H9 (cell line): ENCODE results near the gene TSPEAR. TPM values are rescaled to one million over a fixed set of nuclear protein-coding genes. Genes with fewer than 3 reads are reported as not detected.

ENCODE experiments used
- DNase-seq: peaks from one replicate; pipeline ENCODE4 v3.0.0-alpha.2; 2017
- H2AFZ ChIP-seq: one replicate; pipeline ENCODE4 v1.6.1; 2013; ENCODE audit warnings: mild to moderate bottlenecking, low read length, control low read depth, moderate library complexity
- H2AK5ac ChIP-seq: 2 replicates; pipeline ENCODE4 v1.6.1; 2013; ENCODE audit warnings: low read length, control low read depth, mixed read lengths; ENCODE audit not compliant: insufficient read length
- H2BK120ac ChIP-seq: one replicate; pipeline ENCODE4 v1.6.1; 2013; ENCODE audit warnings: low read depth, mild to moderate bottlenecking, low read length, control low read depth, inconsistent platforms; ENCODE audit not compliant: poor library complexity, severe bottlenecking
- H2BK12ac ChIP-seq: 2 replicates; pipeline ENCODE4 v1.6.1; 2013; ENCODE audit warnings: low read length, control low read depth, mixed read lengths, low read depth; ENCODE audit not compliant: insufficient read length
- H2BK15ac ChIP-seq: 2 replicates; pipeline ENCODE4 v1.6.1; 2013; ENCODE audit warnings: low read depth, low read length, control low read depth
- H2BK20ac ChIP-seq: one replicate; pipeline ENCODE4 v1.6.1; 2013; ENCODE audit warnings: low read depth, mild to moderate bottlenecking, low read length, control low read depth, inconsistent platforms; ENCODE audit not compliant: poor library complexity, severe bottlenecking
- H2BK5ac ChIP-seq: 2 replicates; pipeline ENCODE4 v1.6.1; 2013; ENCODE audit warnings: low read length, control low read depth, mixed read lengths; ENCODE audit not compliant: insufficient read length
- H3K14ac ChIP-seq: 2 replicates; pipeline ENCODE4 v1.6.1; 2013; ENCODE audit warnings: low read length, control low read depth; ENCODE audit not compliant: insufficient read depth
- H3K18ac ChIP-seq: 2 replicates; pipeline ENCODE4 v1.6.1; 2013; ENCODE audit warnings: low read depth, mild to moderate bottlenecking, mixed read lengths, low read length, control low read depth; ENCODE audit not compliant: insufficient read length
- H3K23ac ChIP-seq: 2 replicates; pipeline ENCODE4 v1.6.1; 2013; ENCODE audit warnings: low read length, control low read depth, mixed read lengths, low read depth; ENCODE audit not compliant: insufficient read length
- H3K23me2 ChIP-seq: 2 replicates; pipeline ENCODE4 v1.6.1; 2013; ENCODE audit warnings: low read depth, mild to moderate bottlenecking, mixed read lengths, low read length, control low read depth; ENCODE audit not compliant: insufficient read length, poor library complexity, severe bottlenecking
- H3K27ac ChIP-seq: 2 replicates; pipeline ENCODE4 v1.5.1; 2013; ENCODE audit warnings: low read length, control low read depth, mixed read lengths, low read depth; ENCODE audit not compliant: insufficient read length
- H3K27me3 ChIP-seq: 2 replicates; pipeline ENCODE4 v1.6.1; 2013; ENCODE audit warnings: low read length, control low read depth, inconsistent platforms; ENCODE audit not compliant: insufficient read depth
- H3K4ac ChIP-seq: 2 replicates; pipeline ENCODE4 v1.6.1; 2013; ENCODE audit warnings: low read depth, mild to moderate bottlenecking, control low read depth, inconsistent platforms, low read length, moderate library complexity
- H3K4me1 ChIP-seq: 2 replicates; pipeline ENCODE4 v1.6.1; 2013; ENCODE audit warnings: low read length, control low read depth, inconsistent platforms; ENCODE audit not compliant: insufficient read depth
- H3K4me2 ChIP-seq: 2 replicates; pipeline ENCODE4 v1.6.1; 2013; ENCODE audit warnings: low read length, control low read depth, mixed read lengths; ENCODE audit not compliant: insufficient read length, insufficient read depth
- H3K56ac ChIP-seq: 2 replicates; pipeline ENCODE4 v1.6.1; 2013; ENCODE audit warnings: low read depth, mild to moderate bottlenecking, mixed read lengths, low read length, control low read depth; ENCODE audit not compliant: insufficient read length
- H3K79me1 ChIP-seq: 2 replicates; pipeline ENCODE4 v1.6.1; 2013; ENCODE audit warnings: low read depth, mild to moderate bottlenecking, moderate library complexity, low read length, control low read depth, inconsistent platforms; ENCODE audit not compliant: insufficient read depth, poor library complexity, severe bottlenecking
- H3K79me2 ChIP-seq: 2 replicates; pipeline ENCODE4 v1.6.1; 2013; ENCODE audit warnings: low read length, control low read depth, inconsistent platforms; ENCODE audit not compliant: insufficient read depth
- H3K9ac ChIP-seq: 2 replicates; pipeline ENCODE4 v1.6.1; 2013; ENCODE audit warnings: low read length, control low read depth, mixed read lengths; ENCODE audit not compliant: insufficient read length; ENCODE audit errors: extremely low read depth
- H3K9me3 ChIP-seq: one replicate; pipeline ENCODE4 v1.6.1; 2013; ENCODE audit warnings: low read depth, low read length, inconsistent platforms; ENCODE audit not compliant: control insufficient read depth
- H3T11ph ChIP-seq: one replicate; pipeline ENCODE4 v1.6.1; 2013; ENCODE audit warnings: mild to moderate bottlenecking, low read length, control low read depth, inconsistent platforms
- H4K20me1 ChIP-seq: one replicate; pipeline ENCODE4 v1.6.1; 2013; ENCODE audit not compliant: control insufficient read depth, insufficient read length, insufficient read depth
- H4K5ac ChIP-seq: 2 replicates; pipeline ENCODE4 v1.6.1; 2013; ENCODE audit warnings: low read depth, mild to moderate bottlenecking, mixed read lengths, low read length, control low read depth; ENCODE audit not compliant: insufficient read length
- H4K8ac ChIP-seq: replicated peaks from 2 replicates; pipeline ENCODE4 v1.6.1; 2013; ENCODE audit warnings: low read length, control low read depth, mixed read lengths, low read depth; ENCODE audit not compliant: insufficient read length
- H4K91ac ChIP-seq: 2 replicates; pipeline ENCODE4 v1.6.1; 2013; ENCODE audit warnings: low read depth, mild to moderate bottlenecking, moderate library complexity, mixed read lengths, low read length, control low read depth; ENCODE audit not compliant: insufficient read length
- H3K27ac Mint-ChIP-seq, 3 experiments: 2 replicates in 2 of 3; 3 replicates in 1 of 3; pipeline ENCODE4 v1.8.0; 2020 to 2021; ENCODE audit warnings: mixed read lengths in 3 of 3, mild to moderate bottlenecking in 1 of 3, moderate library complexity in 1 of 3
- H3K27me3 Mint-ChIP-seq: 2 replicates; pipeline ENCODE4 v1.8.0; 2021; ENCODE audit warnings: low read depth, mild to moderate bottlenecking, moderate library complexity, mixed read lengths
- H3K36me3 Mint-ChIP-seq, 3 experiments: 2 replicates in 2 of 3; 3 replicates in 1 of 3; pipeline ENCODE4 v1.8.0; 2020 to 2021; ENCODE audit warnings: low read depth in 3 of 3, mixed read lengths in 3 of 3; ENCODE audit not compliant: insufficient read depth in 1 of 3
- H3K4me1 Mint-ChIP-seq, 2 experiments: 2 replicates each; pipeline ENCODE4 v1.8.0; 2020; ENCODE audit warnings: mixed read lengths in 2 of 2
- H3K4me3 Mint-ChIP-seq, 2 experiments: 2 replicates in 1 of 2; 3 replicates in 1 of 2; pipeline ENCODE4 v1.8.0; 2020 to 2021; ENCODE audit warnings: mild to moderate bottlenecking in 2 of 2, mixed read lengths in 2 of 2, moderate library complexity in 1 of 2
- H3K9me3 Mint-ChIP-seq, 2 experiments: 2 replicates in 1 of 2; 3 replicates in 1 of 2; pipeline ENCODE4 v1.8.0; 2020; ENCODE audit warnings: mild to moderate bottlenecking in 2 of 2, mixed read lengths in 2 of 2, moderate library complexity in 1 of 2
- CTCF ChIP-seq: fragments of 200-600 bp; sonication (generic); conservative IDR thresholded peaks from 3 replicates; pipeline ENCODE4 v1.8.0; 2021; ENCODE audit warnings: antibody characterized with exemption, mild to moderate bottlenecking
- WGBS: extraction: QIAGEN DNeasy Blood & Tissue Kit; methylation state at CpG from one replicate; pipeline ENCODE4 v1.1.7; 2013; ENCODE audit warnings: missing lambda C conversion rate, low lambda C conversion rate, mixed read lengths; ENCODE audit not compliant: insufficient read length; ENCODE audit errors: extremely low coverage; 5-methylcytosine and 5-hydroxymethylcytosine counted together
- total RNA-seq: library from RNA; stranded (reverse); gene quantifications from 2 replicates; pipeline ENCODE4 v1.2.1, GENCODE V29; 2021

The TSPEAR gene
- total RNA-seq, 1 experiment from 2014 or later, result 1.3 TPM

DNA sequence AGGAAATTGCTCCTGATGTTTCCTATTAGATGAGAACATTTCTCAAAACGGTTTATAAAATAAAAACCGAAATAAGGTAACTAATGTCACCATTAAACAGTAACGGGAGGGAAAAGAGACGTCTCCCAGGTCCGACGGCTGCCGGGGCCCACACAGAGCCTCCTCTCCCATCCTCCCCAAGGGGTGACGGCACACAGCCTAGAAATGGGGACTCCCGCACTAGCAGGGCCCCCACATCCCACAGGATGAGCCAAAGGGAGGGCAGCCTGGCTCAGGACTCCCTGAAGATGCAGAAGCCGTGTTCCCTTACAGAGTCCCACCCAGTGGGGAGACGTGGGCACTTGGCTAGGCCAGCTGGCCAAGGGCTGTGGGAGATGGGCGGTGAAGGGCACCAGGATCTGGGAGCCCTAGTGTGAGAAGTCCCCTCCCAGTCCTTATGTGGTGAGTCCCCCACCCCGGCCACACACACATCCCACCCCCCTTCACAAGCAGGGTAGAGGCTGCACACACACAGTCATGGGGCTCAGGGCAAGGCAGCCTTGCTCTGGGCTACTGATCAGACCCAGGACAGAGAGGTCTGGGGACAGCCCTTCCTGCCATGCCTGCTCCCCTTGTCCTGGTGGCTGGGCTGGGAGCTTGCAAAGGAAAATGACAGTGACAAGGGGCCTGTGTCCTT, 156.0 kb downstream of the TSPEAR start:
- Mint-ChIP-seq H3K36me3 (no peaks in the 10 kb centered on the region), H3K4me3 (no peak overlapping the region), H3K27ac (no peak overlapping the region; a peak in 1 of 7 replicates), H3K27me3 (peaks cover 5% of the 10 kb centered on the region), H3K4me1 (peaks cover 33 to 40% of the 10 kb centered on the region in 2 experiments), H3K9me3 (no peaks in the 10 kb centered on the region; a peak in 1 of 5 replicates)
- Histone ChIP-seq H2BK20ac (no peak overlapping the region), H2BK5ac (no peak overlapping the region), H3K4me2 (no peak overlapping the region), H3K18ac (no peak overlapping the region), H3K23ac (no peak overlapping the region), H3K79me1 (no peaks in the 10 kb centered on the region), H3T11ph (no peak overlapping the region), H4K5ac (no peak overlapping the region), H3K9me3 (no peaks in the 10 kb centered on the region), H3K4me1 (no peaks in the 10 kb centered on the region; the same call in 1 of the 2 replicates), H3K79me2 (no peaks in the 10 kb centered on the region), H4K8ac (no peak overlapping the region), H3K27ac (no peak overlapping the region), H2BK12ac (no peak overlapping the region), H2AFZ (no peak overlapping the region), H3K4ac (no peak overlapping the region), H3K14ac (no peak overlapping the region), H3K9ac (no peak overlapping the region), H4K20me1 (no peaks in the 10 kb centered on the region), H3K23me2 (no peaks in the 10 kb centered on the region), H2BK15ac (no peak overlapping the region), H2AK5ac (no peak overlapping the region), H4K91ac (no peak overlapping the region), H3K56ac (no peak overlapping the region), H3K27me3 (no peaks in the 10 kb centered on the region), H2BK120ac (no peak overlapping the region)
- no peak for TF ChIP-seq CTCF
- DNase-seq, result no peak
- WGBS, result no CpG with 5 or more reads among the region's 13 CpGs
